Activated CD4-positive, CD25-positive, alpha-beta regulatory T cell treated with anti-CD3 and anti-CD28 coated beads, Interleukin-2, amount 50 U/mL, for 72 hours (primary cell): ENCODE results near the gene SLF1.

Experiments used
- DNase-seq: peaks from one replicate; pipeline ENCODE4 v3.0.0; 2021

Gene SLF1

GRCh38 chr5:94667937-94668336, 49.5 kb downstream of the SLF1 start:
- no peak for DNase-seq

GRCh38 chr5:94670726-94671125, 52.3 kb downstream of the SLF1 start:
- DNase-seq, result no peak

- no peak for DNase-seq
These were observed 54.3 kb downstream of the SLF1 start for GRCh38 chr5:94672746-94673145.

- DNase-seq, result no peak
These were observed 56.3 kb downstream of the SLF1 start for GRCh38 chr5:94674490-94675382.

DNA sequence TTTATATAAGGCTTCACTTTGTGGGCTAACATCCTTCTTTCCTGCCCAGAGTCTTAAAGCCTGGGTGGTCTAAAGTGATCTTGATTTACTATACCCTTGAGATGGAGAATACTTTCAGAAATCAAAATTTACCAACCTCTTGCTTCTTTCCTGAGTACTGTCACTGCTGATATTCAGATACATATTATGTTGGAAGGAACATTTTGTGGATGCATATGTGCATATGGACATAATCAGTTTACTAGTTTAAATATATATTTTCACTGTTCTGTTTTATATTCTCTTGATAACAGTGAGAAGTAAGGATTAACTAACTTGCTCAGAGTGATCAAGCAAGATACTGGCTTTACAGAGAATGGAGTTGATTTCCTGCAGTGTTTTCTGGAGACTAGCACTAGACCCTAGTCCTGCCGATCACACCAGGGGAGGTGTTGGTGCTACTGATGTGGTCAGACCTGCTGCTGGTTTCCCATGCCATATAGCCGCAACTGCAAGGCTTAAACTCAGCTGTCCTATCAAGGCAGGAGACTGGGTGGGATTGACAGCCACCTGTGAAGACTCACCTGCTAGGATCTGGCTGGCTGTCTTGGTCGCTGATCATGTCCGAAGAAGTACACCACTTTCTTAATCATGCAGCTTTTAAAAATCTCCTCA, 57.6 kb downstream of the SLF1 start:
- DNase-seq, result no peak

DNA sequence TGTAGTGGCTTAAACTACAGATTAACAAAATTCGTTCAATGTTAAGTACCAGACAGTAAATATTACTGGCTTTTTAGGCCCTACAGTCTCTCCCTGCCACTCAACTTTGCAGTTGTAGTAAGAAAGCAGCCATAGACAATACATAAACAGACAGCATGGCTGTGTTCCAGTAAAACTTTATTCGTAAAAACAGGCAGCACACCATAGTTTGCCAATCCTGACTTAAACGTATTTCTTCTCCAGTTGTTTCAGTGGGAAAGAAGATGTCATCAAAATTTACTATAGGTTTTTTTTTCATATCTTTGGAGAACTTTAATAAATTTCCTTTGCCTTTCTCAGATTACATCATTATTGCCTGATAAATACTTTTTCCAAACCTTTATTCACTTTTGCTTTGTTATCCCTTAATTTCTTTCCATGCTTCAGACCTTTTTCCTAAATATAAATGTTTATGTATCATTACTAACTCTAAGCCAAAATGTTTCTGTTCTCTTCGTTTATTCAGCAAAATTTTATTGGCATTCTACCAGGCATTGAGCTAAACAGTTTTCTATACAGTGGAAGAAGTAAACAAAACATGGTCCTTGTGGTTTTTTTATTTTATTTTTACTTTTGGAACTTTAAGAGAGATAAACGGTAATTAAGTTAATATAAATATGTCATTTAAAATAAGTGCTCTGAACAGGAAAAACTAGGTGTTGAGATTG, 64.5 kb downstream of the SLF1 start:
- DNase-seq, result no peak

DNA sequence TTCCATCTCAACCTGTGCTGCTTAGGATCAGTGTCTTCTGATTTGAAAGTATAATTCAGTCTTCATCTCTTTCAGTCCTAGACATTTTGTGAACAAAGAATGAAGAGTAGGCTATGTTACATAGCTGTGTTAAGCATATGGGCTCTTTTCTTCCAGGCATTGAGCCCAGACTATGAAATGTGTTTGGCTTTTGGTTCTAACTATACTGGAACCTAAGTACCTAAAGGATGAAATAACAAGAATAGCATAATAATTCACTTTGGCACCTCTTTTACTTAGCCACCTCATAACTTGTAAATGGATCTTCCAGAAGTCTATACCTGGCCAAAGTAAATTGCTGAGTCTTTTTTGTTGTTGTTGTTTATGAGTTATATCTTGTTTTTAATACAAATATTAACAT, 71.4 kb downstream of the SLF1 start:
- no peak for DNase-seq

- DNase-seq, result no peak
These were observed 72.3 kb downstream of the SLF1 start for GRCh38 chr5:94690778-94691177.

- DNase-seq, result no peak
These were observed 72.8 kb downstream of the SLF1 start for GRCh38 chr5:94691291-94691690.

DNA sequence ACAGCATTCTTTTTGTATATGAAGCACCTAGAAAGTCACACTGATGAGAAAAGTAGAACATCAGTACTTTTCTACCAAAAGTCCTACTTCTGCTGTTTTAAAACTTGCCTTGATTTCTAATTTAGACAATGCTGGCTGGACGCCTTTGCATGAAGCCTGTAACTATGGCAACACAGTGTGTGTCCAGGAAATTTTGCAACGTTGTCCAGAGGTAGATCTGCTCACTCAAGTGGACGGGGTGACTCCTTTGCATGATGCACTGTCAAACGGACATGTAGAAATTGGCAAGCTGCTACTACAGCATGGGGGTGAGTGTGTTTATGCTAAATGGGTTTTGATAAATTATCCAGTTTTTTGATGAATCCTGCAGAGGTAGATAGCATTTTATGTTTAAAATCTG, 73.5 kb downstream of the SLF1 start:
- no peak for DNase-seq

DNA sequence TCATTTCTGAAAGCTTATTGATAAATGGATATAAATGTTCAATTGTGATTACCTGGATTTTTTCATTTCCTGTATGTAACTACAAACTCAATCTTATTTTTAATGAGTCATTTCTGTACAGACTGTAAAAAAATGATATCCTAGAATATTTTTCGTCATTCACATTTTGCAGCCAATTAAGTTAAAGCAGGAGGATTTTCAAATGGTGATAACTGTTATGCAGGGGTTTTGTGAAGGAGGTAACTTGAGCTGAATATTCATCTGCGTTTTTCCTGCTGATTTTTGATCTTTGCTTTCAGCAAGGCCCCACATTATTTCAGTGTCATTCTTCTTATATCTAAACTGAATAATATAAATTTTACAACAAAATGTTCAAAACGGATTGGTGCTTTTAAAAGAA, 74.1 kb downstream of the SLF1 start:
- no peak for DNase-seq

DNA sequence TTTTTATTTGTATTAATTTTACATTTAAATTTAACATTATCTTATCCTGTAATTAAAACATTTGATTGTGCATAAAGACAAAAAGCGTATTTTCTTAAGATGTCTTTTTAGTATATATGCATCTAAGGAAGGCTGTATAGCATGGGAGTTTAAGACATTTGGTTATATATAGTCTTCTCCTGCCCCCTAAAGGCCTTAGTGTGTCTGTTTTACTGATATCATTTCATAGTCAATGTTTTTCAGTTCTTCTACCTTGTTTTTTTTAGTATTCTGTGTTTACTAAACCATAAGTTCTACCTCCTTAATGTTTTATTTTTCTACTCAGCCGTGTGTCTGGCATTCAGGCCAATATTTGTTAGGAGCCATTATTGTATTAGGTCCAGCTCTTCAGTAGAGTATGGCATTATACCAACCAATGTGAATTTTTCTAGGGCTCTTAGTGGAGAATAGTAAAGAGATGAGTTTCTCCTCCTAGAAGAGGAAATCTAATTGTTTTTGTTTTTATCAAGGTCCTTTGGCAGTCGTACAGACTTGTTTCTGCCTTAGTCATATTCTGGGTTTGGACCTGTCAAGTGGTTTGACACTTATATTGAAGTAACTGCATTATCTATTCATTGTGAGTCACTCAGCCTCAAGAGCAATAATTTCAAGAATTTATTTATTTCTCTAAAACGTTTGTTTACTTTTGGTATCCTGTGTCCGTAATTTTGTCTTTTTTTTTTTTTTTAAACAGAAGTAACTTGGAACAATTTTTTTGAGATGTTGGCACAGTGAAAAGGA, 74.8 kb downstream of the SLF1 start:
- no peak for DNase-seq

DNA sequence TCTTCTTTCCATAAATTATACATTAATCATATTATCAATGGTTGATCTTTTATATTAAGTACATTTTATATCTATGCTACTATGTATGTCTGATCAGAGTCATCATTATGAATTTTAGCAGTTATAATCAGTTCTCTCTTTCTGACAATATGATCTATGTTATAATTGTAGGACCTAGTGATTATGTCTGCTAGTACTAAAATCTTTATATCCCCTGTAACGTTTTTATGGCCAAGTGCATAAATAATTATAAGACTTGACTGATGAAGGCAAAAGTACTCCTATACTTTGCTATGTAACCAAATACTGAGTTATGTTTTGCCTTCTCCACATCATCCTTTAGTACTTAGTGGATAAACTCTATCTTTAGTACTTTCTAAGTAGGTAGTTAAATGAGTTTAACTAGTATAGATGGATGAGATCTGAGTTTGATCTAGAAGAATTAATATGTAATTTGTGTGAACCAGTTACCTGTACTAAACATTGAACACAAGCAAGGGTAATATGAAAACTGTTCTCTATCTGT, 75.4 kb downstream of the SLF1 start:
- DNase-seq, result no peak

- DNase-seq, result no peak
These were observed 76.2 kb downstream of the SLF1 start for GRCh38 chr5:94694671-94695070.

- DNase-seq, result no peak
These were observed 79.7 kb downstream of the SLF1 start for GRCh38 chr5:94698197-94698596.

- DNase-seq, result no peak
These were observed 81.1 kb downstream of the SLF1 start for GRCh38 chr5:94699562-94699961.

- no peak for DNase-seq
These were observed 82.1 kb downstream of the SLF1 start for GRCh38 chr5:94700592-94700991.

GRCh38 chr5:94702729-94703128, 84.3 kb downstream of the SLF1 start:
- no peak for DNase-seq

GRCh38 chr5:94705427-94705826, 87.0 kb downstream of the SLF1 start:
- no peak for DNase-seq

GRCh38 chr5:94707359-94707758, 88.9 kb downstream of the SLF1 start:
- no peak for DNase-seq

DNA sequence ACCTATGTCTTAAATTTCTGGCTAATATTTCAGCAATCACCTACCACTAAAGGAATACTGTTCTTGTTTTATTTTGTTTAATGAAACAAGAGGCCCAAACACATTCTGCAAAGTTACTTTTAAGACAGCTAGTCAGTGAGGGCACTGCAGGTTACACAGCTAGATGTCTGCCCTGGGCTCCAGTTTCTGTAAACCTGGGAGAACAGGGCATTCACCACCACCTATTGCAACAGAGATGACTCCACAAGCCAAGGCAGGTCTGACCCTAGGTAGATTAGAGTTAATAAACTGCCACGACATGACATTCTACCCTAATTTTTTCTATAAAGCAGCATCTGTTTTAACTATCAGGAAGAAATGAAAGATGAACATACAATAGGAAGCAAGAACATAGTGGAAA, 90.8 kb downstream of the SLF1 start:
- no peak for DNase-seq

DNA sequence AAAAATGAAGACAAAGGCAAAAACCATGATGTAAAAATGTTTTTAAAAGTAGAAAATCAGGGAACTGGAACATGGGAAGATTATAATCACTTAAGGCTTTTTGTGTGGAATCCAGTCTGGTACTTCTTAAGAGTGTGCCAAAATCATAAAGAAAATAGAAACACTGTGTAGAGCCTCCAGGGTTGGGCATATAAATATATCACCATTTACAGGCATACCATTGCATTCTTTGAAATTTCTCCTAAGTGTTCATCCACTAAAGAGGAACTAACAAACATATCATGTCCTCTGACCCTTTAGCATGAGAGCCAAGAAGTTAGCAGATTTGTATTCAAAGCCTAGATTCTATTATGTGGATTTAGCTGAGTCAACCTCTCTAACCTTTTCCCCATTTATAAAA, 93.3 kb downstream of the SLF1 start:
- DNase-seq, result no peak

DNA sequence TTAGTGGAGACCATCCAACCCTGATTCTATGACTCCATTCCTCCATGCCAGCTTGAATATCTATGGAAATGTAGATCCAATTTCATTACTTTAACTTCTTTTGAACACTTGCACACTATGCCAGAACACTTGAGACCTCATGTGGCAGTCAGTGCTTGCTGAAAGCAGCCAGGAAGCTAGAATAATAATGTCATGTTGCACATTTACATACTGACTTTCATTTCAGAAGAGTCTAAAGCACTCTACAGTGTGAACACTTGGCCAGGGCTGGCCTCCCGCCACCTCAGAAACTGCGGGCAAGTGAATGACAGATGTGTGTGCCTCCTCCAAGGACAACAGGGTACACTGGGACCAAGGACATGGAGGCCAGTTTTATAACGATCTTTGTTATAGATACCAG, 97.3 kb downstream of the SLF1 start:
- DNase-seq, result no peak
